K562 (cell line): Measurements from ENCODE around the gene PPP1R13B. TPM values are rescaled to one million over a fixed set of nuclear protein-coding genes. Genes with fewer than 3 reads are reported as not detected.

Source experiments
- ATAC-seq: fragments of 200-7000 bp; cut with Tn5 transposase; 3 replicates; pipeline ENCODE4 v1.9.1; 2020; ENCODE audit warnings: moderate library complexity
- BruUV-seq: library from RNA; stranded (reverse); fragments of 400-500 nt; replicated peaks from 2 replicates; lab custom pipeline; 2021; lab: Mats Ljungman, UMichigan
- CTCF ChIA-PET: fragments of 300-600 bp; formaldehyde crosslinking; extraction: SDS; loops from one replicate; lab custom pipeline; 2021; ENCODE audit warnings: low intra/inter-chr PET ratio; lab: Yijun Ruan, JAX
- POLR2A ChIA-PET: fragments of 300-600, 350-650 bp; sonication (Branson Sonifier 250); formaldehyde crosslinking; extraction: SDS; loops from one replicate; lab custom pipeline; 2021; ENCODE audit warnings: antibody characterized with exemption, inconsistent platforms; lab: Yijun Ruan, JAX
- DNase-seq, 4 experiments: peaks; one replicate each; pipeline versions ENCODE4 v3.0.0 to v3.0.0-alpha.2; 2011 to 2018; ENCODE audit warnings: low spot score in 3 of 4, mixed read lengths in 3 of 4; ENCODE audit errors: extremely low read depth in 1 of 4
- FAIRE-seq: peaks from 2 replicates; lab custom pipeline; 2011; peaks lifted over from hg19 to GRCh38; lab: Jason Lieb, UNC
- H2AFZ ChIP-seq: 2 replicates; pipeline ENCODE4 v1.6.0; 2011; ENCODE audit warnings: low read depth, low read length, control low read depth, inconsistent platforms
- H3K27ac ChIP-seq: fragments of 200-600 bp; 3 replicates; pipeline ENCODE4 v1.8.0; 2011; ENCODE audit warnings: low read depth, mild to moderate bottlenecking, control low read depth, inconsistent platforms, low read length, moderate library complexity, mixed read lengths; ENCODE audit errors: extremely low read depth
- H3K27me3 ChIP-seq, 2 experiments: fragments of 300-600 bp in 1 of 2; 2 replicates in 1 of 2; 3 replicates in 1 of 2; pipeline versions ENCODE4 v1.6.0 to v1.8.0; 2011; ENCODE audit warnings: inconsistent platforms in 2 of 2, low read length in 2 of 2, mild to moderate bottlenecking in 1 of 2, mixed read lengths in 1 of 2, moderate library complexity in 1 of 2; ENCODE audit not compliant: control insufficient read depth in 2 of 2, insufficient read depth in 2 of 2
- H3K36me3 ChIP-seq: fragments of 300-600 bp; 3 replicates; pipeline ENCODE4 v1.8.0; 2011; ENCODE audit warnings: mild to moderate bottlenecking, low read length, inconsistent platforms; ENCODE audit not compliant: control insufficient read depth, insufficient read depth
- H3K4me1 ChIP-seq, 2 experiments: fragments of 200-600 bp in 1 of 2; replicated peaks in 1 of 2; 2 replicates in 1 of 2; 3 replicates in 1 of 2; pipeline versions ENCODE4 v1.5.1 to v1.8.0; 2011; ENCODE audit warnings: inconsistent platforms in 2 of 2, low read length in 2 of 2, mild to moderate bottlenecking in 1 of 2, mixed read lengths in 1 of 2, moderate library complexity in 1 of 2; ENCODE audit not compliant: control insufficient read depth in 2 of 2, insufficient read depth in 2 of 2
- H3K4me2 ChIP-seq: 2 replicates; pipeline ENCODE4 v1.6.1; 2011; ENCODE audit warnings: low read length, control low read depth, inconsistent platforms, mixed read lengths; ENCODE audit not compliant: insufficient read depth
- H3K4me3 ChIP-seq: fragments of 200-600 bp; sonication (generic), shearing (Covaris generic); 2 replicates; pipeline ENCODE4 v1.5.1; 2016; ENCODE audit warnings: control low read depth, inconsistent platforms
- H3K79me2 ChIP-seq: fragments of 200-600 bp; 3 replicates; pipeline ENCODE4 v1.8.0; 2011; ENCODE audit warnings: low read length, inconsistent platforms; ENCODE audit not compliant: control insufficient read depth, insufficient read depth
- H3K9ac ChIP-seq, 2 experiments: 2 replicates each; pipeline versions ENCODE4 v1.6.0 to v1.6.1; 2011; ENCODE audit warnings: low read depth in 2 of 2, low read length in 2 of 2, control low read depth in 1 of 2, inconsistent platforms in 1 of 2, mild to moderate bottlenecking in 1 of 2, mixed read lengths in 1 of 2; ENCODE audit not compliant: insufficient read depth in 1 of 2
- H3K9me1 ChIP-seq: one replicate; pipeline ENCODE4 v1.6.0; 2011; ENCODE audit warnings: inconsistent platforms, mild to moderate bottlenecking, low read length, moderate library complexity; ENCODE audit not compliant: control insufficient read depth, insufficient read depth
- H3K9me3 ChIP-seq: replicated peaks from 2 replicates; pipeline ENCODE4 v1.5.1; 2011; ENCODE audit warnings: low read depth, low read length, inconsistent platforms; ENCODE audit not compliant: control insufficient read depth, insufficient read depth
- H4K20me1 ChIP-seq: replicated peaks from 2 replicates; pipeline ENCODE4 v1.6.1; 2011; ENCODE audit warnings: low read length, inconsistent platforms, mixed read lengths; ENCODE audit not compliant: control insufficient read depth, insufficient read depth
- CBFB ChIP-seq: sonication (generic); formaldehyde crosslinking; IDR thresholded peaks from 2 replicates; pipeline ENCODE4 v1.4.0; 2020; ENCODE audit warnings: mild to moderate bottlenecking, missing genetic modification reagents
- CEBPG ChIP-seq, 3 experiments: fragments of 200-800 bp in 1 of 3; sonication (Bioruptor generic) in 1 of 3; sonication (generic) in 1 of 3; formaldehyde crosslinking in 1 of 3; IDR thresholded peaks in 2 of 3; conservative IDR thresholded peaks in 1 of 3; 2 replicates each; pipeline versions ENCODE4 v1.6.1 to v1.8.0; 2016 to 2022; ENCODE audit warnings: missing compliant biosample characterization in 2 of 3, missing genetic modification characterization in 2 of 3, mild to moderate bottlenecking in 1 of 3, missing genetic modification reagents in 1 of 3
- CTCFL ChIP-seq: IDR thresholded peaks from 2 replicates; pipeline ENCODE4 v1.6.1; 2011; ENCODE audit warnings: borderline replicate concordance, low read depth, mild to moderate bottlenecking, moderate library complexity, low read length; ENCODE audit not compliant: insufficient read depth, poor library complexity, severe bottlenecking
- DMBX1 ChIP-seq: fragments of 250-450 bp; sonication (Bioruptor Pico); IDR thresholded peaks from 2 replicates; pipeline ENCODE4 v1.8.0; 2022; ENCODE audit warnings: inconsistent platforms, mild to moderate bottlenecking, moderate library complexity, borderline replicate concordance
- HBP1 ChIP-seq: fragments of 450-650 bp; formaldehyde crosslinking; IDR thresholded peaks from 2 replicates; pipeline ENCODE4 v1.4.0; 2022; ENCODE audit warnings: missing genetic modification characterization
- POLR2B ChIP-seq: fragments of 450-650 bp; IDR thresholded peaks from 2 replicates; pipeline ENCODE4 v1.6.1; 2018; ENCODE audit warnings: low read depth; ENCODE audit not compliant: partially characterized antibody
- ZC3H11A ChIP-seq: IDR thresholded peaks from 2 replicates; pipeline ENCODE4 v1.6.1; 2012; ENCODE audit warnings: low read depth, low read length, improper control_type of control experiment
- ZC3H8 ChIP-seq: fragments of 450-650 bp; IDR thresholded peaks from 2 replicates; pipeline ENCODE4 v1.6.1; 2017
- ZEB2 ChIP-seq: fragments of 450-650 bp; IDR thresholded peaks from 2 replicates; pipeline ENCODE4 v1.6.1; 2016
- ZNF449 ChIP-seq: fragments of 250-450 bp; sonication (Bioruptor Pico); IDR thresholded peaks from 2 replicates; pipeline ENCODE4 v1.8.0; 2022; ENCODE audit warnings: moderate library complexity, mild to moderate bottlenecking, inconsistent platforms
- ZNF586 ChIP-seq: fragments of 450-650 bp; formaldehyde crosslinking; conservative IDR thresholded peaks from 2 replicates; pipeline ENCODE4 v1.4.0; 2020; ENCODE audit warnings: mild to moderate bottlenecking, moderate library complexity
- ZNF655 ChIP-seq: fragments of 250-450 bp; sonication (Bioruptor Pico); IDR thresholded peaks from 2 replicates; pipeline ENCODE4 v1.5.0; 2021
- WGBS: fragments of 100-300 bp; shearing (Covaris generic); methylation state at CpG from one replicate; pipeline ENCODE4 v1.1.6; 2016; ENCODE audit warnings: low coverage, mixed read lengths; ENCODE audit not compliant: insufficient coverage; ENCODE audit errors: missing lambda C conversion rate; 5-methylcytosine and 5-hydroxymethylcytosine counted together
- in situ Hi-C: fragments of 300-500 bp; cut with MboI; formaldehyde crosslinking; loops from 4 replicates; pipeline ENCODE4 v1.15.0; 2018; ENCODE audit warnings: inconsistent platforms, mixed read lengths
- intact Hi-C: fragments of 100-400 bp; cut with micrococcal nuclease; formaldehyde crosslinking; loops from 2 replicates; pipeline ENCODE4 v1.14.2; 2022
- polyA plus RNA-seq, 8 experiments: library from polyadenylated mRNA; depleted of rRNA in 4 of 8; stranded (reverse) in 5 of 8; unstranded in 3 of 8; fragments of >200 nt; fragmentation: Nextera tagmentation in 2 of 8; fragmentation: Illumina TruSeq in 1 of 8; extraction: Ambion mirVana in 2 of 8; extraction: Trizol in 1 of 8; gene quantifications; 2 replicates each; pipeline versions ENCODE4 v1.2.1 to v1.2.3, GENCODE V29; 2011 to 2014; ENCODE audit warnings: inconsistent platforms in 1 of 8, missing spikeins in 1 of 8
- total RNA-seq, 7 experiments: library from RNA; depleted of rRNA in 6 of 7; stranded (reverse); fragments of >200 nt in 6 of 7; fragmentation: Illumina TruSeq in 2 of 7; extraction: Trizol in 2 of 7; gene quantifications; 2 replicates each; pipeline versions ENCODE4 v1.2.1 to v1.2.3, GENCODE V29; 2011 to 2021; ENCODE audit warnings: low replicate concordance in 1 of 7

The PPP1R13B gene
- total and polyA plus RNA-seq, 9 of the 15 experiments (the other 6 are each of a cell fraction or from before 2014, with no cell fraction given): 0.03 to 1.7 (median 0.15) TPM

- TF ChIP-seq CEBPG (CRISPR knock-in tag; IDR thresholded peaks at IDR 0.05) (no peak), CEBPG (tag; conservative IDR thresholded peaks at IDR 0.05 in 1 of 2, IDR thresholded peaks at IDR 0.05 in 1 of 2) (no peak), ZNF449 (CRISPR knock-in tag) (no peak)
- TF ChIP-seq, all 486 proteins: peak for 0
Observed at GRCh38 chr14:103688906-103689902, 158.2 kb downstream of the PPP1R13B start (continued).

- DNase-seq: no peak
- Histone ChIP-seq H3K36me3 (peaks cover 64% of the 10 kb centered on the region; the same call in 1 of the 3 replicates), H4K20me1 (no peaks in the 10 kb centered on the region), H3K27me3 (no peaks in the 10 kb centered on the region), H3K9me3 (no peaks in the 10 kb centered on the region), H2AFZ (no peak overlapping the region), H3K27ac (no peak overlapping the region), H3K4me1 (peaks cover 0 to under 1% of the 10 kb centered on the region in 2 experiments; a peak in 1 of 5 replicates), H3K4me2 (no peak overlapping the region), H3K4me3 (no peak overlapping the region), H3K79me2 (no peaks in the 10 kb centered on the region), H3K9me1 (no peaks in the 10 kb centered on the region), H3K9ac (no peak overlapping the region)
- WGBS: 96% methylated on average over 4 of the region's 5 CpGs
- in situ Hi-C loops (no loop called here), intact Hi-C loops (loop anchor here (10.0 kb wide), 1 partner anchor 114 kb away; no protein-coding TSS in a partner anchor)
- CTCF ChIA-PET: no interaction called here
- ATAC-seq: no peak
- BruUV-seq: no TSS peak
- POLR2A ChIA-PET: no interaction called here
- FAIRE-seq: no peak
- TF ChIP-seq HBP1 (CRISPR knock-in tag): no peak
- no peak for TF ChIP-seq ZC3H8
- TF ChIP-seq ZC3H11A: no peak
- no peak for TF ChIP-seq CTCFL
- TF ChIP-seq ZNF586: no peak
- TF ChIP-seq DMBX1 (CRISPR knock-in tag): no peak
- TF ChIP-seq CBFB (CRISPR knock-in tag): no peak
- no peak for TF ChIP-seq ZEB2
- TF ChIP-seq ZNF655 (CRISPR knock-in tag): no peak
- no peak for TF ChIP-seq POLR2B
Observed at GRCh38 chr14:103688441-103688840, 158.9 kb downstream of the PPP1R13B start.
